K562 (cell line): ENCODE results near the gene ALG8. TPM values are rescaled to one million over a fixed set of nuclear protein-coding genes. Genes with fewer than 3 reads are reported as not detected.

Source experiments
- BACH1 ChIP-seq: fragments of 200-800 bp; sonication (Bioruptor generic); IDR thresholded peaks from 2 replicates; pipeline ENCODE4 v1.6.1; 2016; ENCODE audit warnings: missing genetic modification characterization, missing compliant biosample characterization
- CBFB ChIP-seq: sonication (generic); formaldehyde crosslinking; IDR thresholded peaks from 2 replicates; pipeline ENCODE4 v1.4.0; 2020; ENCODE audit warnings: mild to moderate bottlenecking, missing genetic modification reagents
- CHCHD3 ChIP-seq: fragments of 250-450 bp; sonication (Bioruptor Pico); IDR thresholded peaks from 2 replicates; pipeline ENCODE4 v2.1.2; 2022; ENCODE audit warnings: mild to moderate bottlenecking
- CREBBP ChIP-seq: IDR thresholded peaks from one replicate; pipeline ENCODE4 v1.6.1; 2012; ENCODE audit warnings: low read depth, mild to moderate bottlenecking, control low read depth, inconsistent platforms, low read length
- FOXK2 ChIP-seq, 2 experiments: fragments of 450-650 bp; IDR thresholded peaks in 1 of 2; conservative IDR thresholded peaks in 1 of 2; 2 replicates each; pipeline ENCODE4 v1.6.1; 2016; ENCODE audit warnings: low read depth in 2 of 2, mild to moderate bottlenecking in 1 of 2
- GATAD2B ChIP-seq: fragments of 450-650 bp; IDR thresholded peaks from 2 replicates; pipeline ENCODE4 v1.6.1; 2017; ENCODE audit warnings: mild to moderate bottlenecking, borderline replicate concordance
- IRF1 ChIP-seq: sonication (generic); formaldehyde crosslinking; IDR thresholded peaks from 2 replicates; pipeline ENCODE4 v1.8.0; 2022; ENCODE audit warnings: missing genetic modification reagents, mild to moderate bottlenecking, borderline replicate concordance
- KLF6 ChIP-seq: fragments of 250-450 bp; sonication (Bioruptor Pico); IDR thresholded peaks from 2 replicates; pipeline ENCODE4 v1.4.0; 2020; ENCODE audit warnings: mild to moderate bottlenecking, moderate library complexity, borderline replicate concordance
- L3MBTL2 ChIP-seq: fragments of 450-650 bp; IDR thresholded peaks from 2 replicates; pipeline ENCODE4 v1.6.1; 2016; ENCODE audit warnings: mild to moderate bottlenecking, moderate library complexity
- NFE2L1 ChIP-seq: fragments of 450-650 bp; IDR thresholded peaks from 2 replicates; pipeline ENCODE4 v1.6.1; 2016; ENCODE audit warnings: missing genetic modification characterization, low read depth, mild to moderate bottlenecking, missing compliant biosample characterization, moderate library complexity, borderline replicate concordance
- RAD51 ChIP-seq: fragments of 450-650 bp; IDR thresholded peaks from 2 replicates; pipeline ENCODE4 v1.7.1; 2016; ENCODE audit warnings: low read depth, mild to moderate bottlenecking, borderline replicate concordance
- RFX5 ChIP-seq: IDR thresholded peaks from 2 replicates; pipeline ENCODE4 v1.6.1; 2011; ENCODE audit warnings: low read depth, mild to moderate bottlenecking, improper control_type of control experiment, low read length
- SAFB2 ChIP-seq: fragments of 200-400 bp; formaldehyde crosslinking; IDR thresholded peaks from 2 replicates; pipeline ENCODE4 v1.6.1; 2018; ENCODE audit warnings: borderline replicate concordance, low read length, low read depth, moderate library complexity; ENCODE audit not compliant: severe bottlenecking
- SP2 ChIP-seq: IDR thresholded peaks from 2 replicates; pipeline ENCODE4 v1.6.1; 2011; ENCODE audit warnings: mild to moderate bottlenecking, low read depth, low read length, moderate library complexity; ENCODE audit not compliant: poor library complexity, severe bottlenecking; ENCODE audit errors: extremely low read depth
- TAF15 ChIP-seq: fragments of 200-400 bp; formaldehyde crosslinking; IDR thresholded peaks from 2 replicates; pipeline ENCODE4 v1.6.1; 2017; ENCODE audit warnings: mild to moderate bottlenecking, low read depth, low read length, moderate library complexity
- TCFL5 ChIP-seq: fragments of 250-450 bp; sonication (Bioruptor Pico); conservative IDR thresholded peaks from 2 replicates; pipeline ENCODE4 v1.6.1; 2021; ENCODE audit warnings: mild to moderate bottlenecking, moderate library complexity, matching md5 sums
- ZBTB7A ChIP-seq: IDR thresholded peaks from 2 replicates; pipeline ENCODE4 v1.6.1; 2011; ENCODE audit warnings: low read depth, mild to moderate bottlenecking, low read length, moderate library complexity, borderline replicate concordance; ENCODE audit not compliant: control insufficient read depth
- ZNF217 ChIP-seq: sonication (generic); formaldehyde crosslinking; IDR thresholded peaks from 2 replicates; pipeline ENCODE4 v1.8.0; 2022; ENCODE audit warnings: mild to moderate bottlenecking, missing genetic modification reagents
- ZNF316 ChIP-seq: fragments of 450-650 bp; IDR thresholded peaks from 2 replicates; pipeline ENCODE4 v1.6.1; 2016
- ZNF408 ChIP-seq: fragments of 250-450 bp; sonication (Bioruptor Pico); IDR thresholded peaks from 2 replicates; pipeline ENCODE4 v1.4.0; 2020; ENCODE audit warnings: low read depth, mild to moderate bottlenecking, moderate library complexity
- ZNF780A ChIP-seq: fragments of 250-450 bp; sonication (Bioruptor Pico); IDR thresholded peaks from 2 replicates; pipeline ENCODE4 v1.5.0; 2021; ENCODE audit warnings: mild to moderate bottlenecking
- ZNF830 ChIP-seq: fragments of 250-450 bp; sonication (Bioruptor Pico); IDR thresholded peaks from 2 replicates; pipeline ENCODE4 v1.5.0; 2021; ENCODE audit warnings: mild to moderate bottlenecking
- ZZZ3 ChIP-seq: fragments of 450-650 bp; IDR thresholded peaks from 2 replicates; pipeline ENCODE4 v1.6.1; 2016; ENCODE audit warnings: antibody characterized with exemption, mild to moderate bottlenecking, moderate library complexity
- polyA plus RNA-seq, 8 experiments: library from polyadenylated mRNA; depleted of rRNA in 4 of 8; stranded (reverse) in 5 of 8; unstranded in 3 of 8; fragments of >200 nt; fragmentation: Nextera tagmentation in 2 of 8; fragmentation: Illumina TruSeq in 1 of 8; extraction: Ambion mirVana in 2 of 8; extraction: Trizol in 1 of 8; gene quantifications; 2 replicates each; pipeline versions ENCODE4 v1.2.1 to v1.2.3, GENCODE V29; 2011 to 2014; ENCODE audit warnings: inconsistent platforms in 1 of 8, missing spikeins in 1 of 8
- total RNA-seq, 7 experiments: library from RNA; depleted of rRNA in 6 of 7; stranded (reverse); fragments of >200 nt in 6 of 7; fragmentation: Illumina TruSeq in 2 of 7; extraction: Trizol in 2 of 7; gene quantifications; 2 replicates each; pipeline versions ENCODE4 v1.2.1 to v1.2.3, GENCODE V29; 2011 to 2021; ENCODE audit warnings: low replicate concordance in 1 of 7
- TF ChIP-seq, protein P1 (sequence below): sonication (generic); IDR thresholded peaks from 2 replicates; pipeline ENCODE4 v1.6.1; 2016
- TF ChIP-seq, protein P2 (sequence below): fragments of 250-450 bp; sonication (Bioruptor Pico); IDR thresholded peaks from 2 replicates; pipeline ENCODE4 v1.4.0; 2020; ENCODE audit warnings: mild to moderate bottlenecking, moderate library complexity
- TF ChIP-seq, protein P3 (sequence below): fragments of 250-450 bp; sonication (Bioruptor Pico); IDR thresholded peaks from 2 replicates; pipeline ENCODE4 v1.8.0; 2022; ENCODE audit warnings: moderate library complexity, mild to moderate bottlenecking, inconsistent platforms

ALG8 gene
- total and polyA plus RNA-seq, 9 of the 15 experiments (the other 6 are each of a cell fraction or from before 2014, with no cell fraction given), result 59.3 to 189 (median 106) TPM

- TF ChIP-seq, protein P1, sequence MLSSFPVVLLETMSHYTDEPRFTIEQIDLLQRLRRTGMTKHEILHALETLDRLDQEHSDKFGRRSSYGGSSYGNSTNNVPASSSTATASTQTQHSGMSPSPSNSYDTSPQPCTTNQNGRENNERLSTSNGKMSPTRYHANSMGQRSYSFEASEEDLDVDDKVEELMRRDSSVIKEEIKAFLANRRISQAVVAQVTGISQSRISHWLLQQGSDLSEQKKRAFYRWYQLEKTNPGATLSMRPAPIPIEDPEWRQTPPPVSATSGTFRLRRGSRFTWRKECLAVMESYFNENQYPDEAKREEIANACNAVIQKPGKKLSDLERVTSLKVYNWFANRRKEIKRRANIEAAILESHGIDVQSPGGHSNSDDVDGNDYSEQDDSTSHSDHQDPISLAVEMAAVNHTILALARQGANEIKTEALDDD, result no peak
- TF ChIP-seq TCFL5 (CRISPR knock-in tag) (no peak), CBFB (CRISPR knock-in tag) (no peak; the same call in 1 of the 2 replicates), ZNF830 (CRISPR knock-in tag) (no peak), ZNF217 (CRISPR knock-in tag) (no peak), SAFB2 (no peak), CHCHD3 (no peak), ZNF316 (no peak), KLF6 (no peak), RFX5 (no peak), RAD51 (no peak), NFE2L1 (no peak), CREBBP (no peak), FOXK2 (conservative IDR thresholded peaks at IDR 0.05 in 1 of 2, IDR thresholded peaks at IDR 0.05 in 1 of 2; ENCODE audit: low read depth in 2 of 2) (peak; percentile 90 to 92), ZNF780A (no peak), L3MBTL2 (peak; percentile 82), BACH1 (no peak), SP2 (no peak), ZBTB7A (peak; percentile 80), ZZZ3 (peak; percentile 60; the same call in 1 of the 2 replicates), ZNF408 (CRISPR knock-in tag) (no peak), IRF1 (CRISPR knock-in tag) (no peak), GATAD2B (peak; percentile 61; the same call in 1 of the 2 replicates), TAF15 (no peak)
- TF ChIP-seq, protein P2, sequence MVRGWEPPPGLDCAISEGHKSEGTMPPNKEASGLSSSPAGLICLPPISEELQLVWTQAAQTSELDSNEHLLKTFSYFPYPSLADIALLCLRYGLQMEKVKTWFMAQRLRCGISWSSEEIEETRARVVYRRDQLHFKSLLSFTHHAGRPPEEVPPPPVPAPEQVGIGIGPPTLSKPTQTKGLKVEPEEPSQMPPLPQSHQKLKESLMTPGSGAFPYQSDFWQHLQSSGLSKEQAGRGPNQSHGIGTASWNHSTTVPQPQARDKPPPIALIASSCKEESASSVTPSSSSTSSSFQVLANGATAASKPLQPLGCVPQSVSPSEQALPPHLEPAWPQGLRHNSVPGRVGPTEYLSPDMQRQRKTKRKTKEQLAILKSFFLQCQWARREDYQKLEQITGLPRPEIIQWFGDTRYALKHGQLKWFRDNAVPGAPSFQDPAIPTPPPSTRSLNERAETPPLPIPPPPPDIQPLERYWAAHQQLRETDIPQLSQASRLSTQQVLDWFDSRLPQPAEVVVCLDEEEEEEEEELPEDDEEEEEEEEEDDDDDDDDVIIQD (CRISPR knock-in tag), result no peak
- TF ChIP-seq, protein P3, sequence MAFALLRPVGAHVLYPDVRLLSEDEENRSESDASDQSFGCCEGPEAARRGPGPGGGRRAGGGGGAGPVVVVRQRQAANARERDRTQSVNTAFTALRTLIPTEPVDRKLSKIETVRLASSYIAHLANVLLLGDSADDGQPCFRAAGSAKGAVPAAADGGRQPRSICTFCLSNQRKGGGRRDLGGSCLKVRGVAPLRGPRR (CRISPR knock-in tag), result no peak
Observed at GRCh38 chr11:78079232-78080083, 60.0 kb downstream of the ALG8 start, which contains the start of gene NDUFC2 (continued).
